Hepatocyte (in vitro differentiated cells): ENCODE results near the gene ASB2.

ENCODE experiments used
- EZH2 ChIP-seq: fragments of 200-600 bp; sonication (generic); IDR thresholded peaks from 2 replicates; pipeline ENCODE4 v1.6.1; 2016; ENCODE audit warnings: antibody characterized with exemption, mild to moderate bottlenecking, borderline replicate concordance
- EZH2phosphoT487 ChIP-seq: fragments of 200-600 bp; sonication (generic); IDR thresholded peaks from one replicate; pipeline ENCODE4 v1.6.1; 2018; ENCODE audit warnings: antibody characterized with exemption, mild to moderate bottlenecking, low read depth, moderate library complexity; ENCODE audit not compliant: unreplicated experiment, severe bottlenecking
- TF ChIP-seq, protein P1 (sequence below): fragments of 200-600 bp; sonication (generic); IDR thresholded peaks from 2 replicates; pipeline ENCODE4 v1.5.1; 2016; ENCODE audit warnings: antibody characterized with exemption, mild to moderate bottlenecking; ENCODE audit not compliant: poor library complexity

GRCh38 chr14:94001501-94002396, 25.4 kb upstream of the ASB2 start:
- TF ChIP-seq, protein P1, sequence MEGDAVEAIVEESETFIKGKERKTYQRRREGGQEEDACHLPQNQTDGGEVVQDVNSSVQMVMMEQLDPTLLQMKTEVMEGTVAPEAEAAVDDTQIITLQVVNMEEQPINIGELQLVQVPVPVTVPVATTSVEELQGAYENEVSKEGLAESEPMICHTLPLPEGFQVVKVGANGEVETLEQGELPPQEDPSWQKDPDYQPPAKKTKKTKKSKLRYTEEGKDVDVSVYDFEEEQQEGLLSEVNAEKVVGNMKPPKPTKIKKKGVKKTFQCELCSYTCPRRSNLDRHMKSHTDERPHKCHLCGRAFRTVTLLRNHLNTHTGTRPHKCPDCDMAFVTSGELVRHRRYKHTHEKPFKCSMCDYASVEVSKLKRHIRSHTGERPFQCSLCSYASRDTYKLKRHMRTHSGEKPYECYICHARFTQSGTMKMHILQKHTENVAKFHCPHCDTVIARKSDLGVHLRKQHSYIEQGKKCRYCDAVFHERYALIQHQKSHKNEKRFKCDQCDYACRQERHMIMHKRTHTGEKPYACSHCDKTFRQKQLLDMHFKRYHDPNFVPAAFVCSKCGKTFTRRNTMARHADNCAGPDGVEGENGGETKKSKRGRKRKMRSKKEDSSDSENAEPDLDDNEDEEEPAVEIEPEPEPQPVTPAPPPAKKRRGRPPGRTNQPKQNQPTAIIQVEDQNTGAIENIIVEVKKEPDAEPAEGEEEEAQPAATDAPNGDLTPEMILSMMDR, result peak; percentile 98
- TF ChIP-seq EZH2 (no peak), EZH2phosphoT487 (no peak)
